ENCODE data around the gene SNX12.

GRCh38 chrX:71095555-71095980 is 27.4 kb upstream of the SNX12 start, which contains the start of gene FOXO4:
- TF ChIP-seq EZH2phosphoT487 (IDR thresholded peaks at IDR 0.05; ENCODE audit: insufficient read depth, low read depth) = no peak
- no peak for TF ChIP-seq EZH2 (IDR thresholded peaks at IDR 0.05; ENCODE audit: insufficient read depth, poor library complexity, severe bottlenecking)
